ENCODE measurements around the gene PTGR3. TPM values are rescaled to one million over a fixed set of nuclear protein-coding genes. Genes with fewer than 3 reads are reported as not detected.

Gene PTGR3
- total RNA-seq, 1 experiment from 2014 or later, result 1.6 TPM

DNA sequence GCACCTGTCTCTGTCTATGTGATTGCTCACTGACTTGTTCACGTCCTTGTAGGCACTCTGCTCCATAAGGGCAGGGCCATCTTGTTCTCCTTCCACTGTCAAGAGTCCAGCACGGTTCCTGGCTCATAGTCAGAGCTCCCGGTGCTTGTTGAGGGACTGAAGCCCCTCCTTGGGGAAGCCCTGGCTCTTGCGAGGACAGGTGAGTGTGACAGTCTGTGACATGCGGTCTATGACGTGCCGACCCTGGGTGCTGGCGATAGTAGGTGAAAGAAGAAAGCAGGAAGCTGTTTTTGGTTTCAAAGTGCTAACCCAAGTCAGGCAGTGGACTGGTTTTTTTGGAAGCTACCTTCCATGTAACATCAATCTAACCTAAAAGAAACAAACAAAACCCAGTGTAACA is 20.5 kb upstream of the PTGR3 start:
- Histone ChIP-seq H2AFZ (ENCODE audit: low read length) (no peak overlapping the region), H3K9me3 (ENCODE audit: control insufficient read depth, low read depth, low read length) (no peaks in the 10 kb centered on the region), H4K5ac (ENCODE audit: insufficient read length, low read depth, low read length) (no peak overlapping the region), H3K27ac (ENCODE audit: insufficient read length, low read depth, low read length) (no peak overlapping the region), H3K27me3 (ENCODE audit: insufficient read depth, low read length) (no peaks in the 10 kb centered on the region), H3K4me1 (ENCODE audit: insufficient read depth, low read length) (no peaks in the 10 kb centered on the region), H3K79me2 (ENCODE audit: insufficient read depth, low read length) (no peaks in the 10 kb centered on the region), H2BK15ac (ENCODE audit: low read depth, low read length) (no peak overlapping the region), H3K4me2 (ENCODE audit: insufficient read depth, insufficient read length, low read length) (no peak overlapping the region), H4K20me1 (ENCODE audit: control insufficient read depth, insufficient read depth, insufficient read length) (no peaks in the 10 kb centered on the region), H2BK12ac (ENCODE audit: insufficient read length, low read depth, low read length) (no peak overlapping the region), H4K91ac (ENCODE audit: insufficient read length, low read depth, low read length) (no peak overlapping the region), H2BK5ac (ENCODE audit: insufficient read length, low read length) (no peak overlapping the region), H3K14ac (ENCODE audit: insufficient read depth, low read length) (no peak overlapping the region; the same call in 1 of the 2 replicates), H3K23ac (ENCODE audit: insufficient read length, low read depth, low read length) (no peak overlapping the region), H3K56ac (ENCODE audit: insufficient read length, low read depth, low read length) (no peak overlapping the region), H2AK5ac (ENCODE audit: insufficient read length, low read length) (no peak overlapping the region), H3K18ac (ENCODE audit: insufficient read length, low read depth, low read length) (no peak overlapping the region), H3K23me2 (ENCODE audit: insufficient read length, low read depth, low read length, poor library complexity, severe bottlenecking) (no peaks in the 10 kb centered on the region), H3T11ph (ENCODE audit: low read length) (no peak overlapping the region), H3K9ac (ENCODE audit: extremely low read depth, insufficient read length, low read length) (no peak overlapping the region), H4K8ac (replicated peaks; ENCODE audit: insufficient read length, low read depth, low read length) (no peak overlapping the region), H3K79me1 (ENCODE audit: insufficient read depth, low read depth, low read length, poor library complexity, severe bottlenecking) (no peaks in the 10 kb centered on the region), H2BK20ac (ENCODE audit: low read depth, low read length, poor library complexity, severe bottlenecking) (no peak overlapping the region), H2BK120ac (ENCODE audit: low read depth, low read length, poor library complexity, severe bottlenecking) (no peak overlapping the region), H3K4ac (ENCODE audit: low read depth, low read length) (no peak overlapping the region)
- TF ChIP-seq, protein P1, sequence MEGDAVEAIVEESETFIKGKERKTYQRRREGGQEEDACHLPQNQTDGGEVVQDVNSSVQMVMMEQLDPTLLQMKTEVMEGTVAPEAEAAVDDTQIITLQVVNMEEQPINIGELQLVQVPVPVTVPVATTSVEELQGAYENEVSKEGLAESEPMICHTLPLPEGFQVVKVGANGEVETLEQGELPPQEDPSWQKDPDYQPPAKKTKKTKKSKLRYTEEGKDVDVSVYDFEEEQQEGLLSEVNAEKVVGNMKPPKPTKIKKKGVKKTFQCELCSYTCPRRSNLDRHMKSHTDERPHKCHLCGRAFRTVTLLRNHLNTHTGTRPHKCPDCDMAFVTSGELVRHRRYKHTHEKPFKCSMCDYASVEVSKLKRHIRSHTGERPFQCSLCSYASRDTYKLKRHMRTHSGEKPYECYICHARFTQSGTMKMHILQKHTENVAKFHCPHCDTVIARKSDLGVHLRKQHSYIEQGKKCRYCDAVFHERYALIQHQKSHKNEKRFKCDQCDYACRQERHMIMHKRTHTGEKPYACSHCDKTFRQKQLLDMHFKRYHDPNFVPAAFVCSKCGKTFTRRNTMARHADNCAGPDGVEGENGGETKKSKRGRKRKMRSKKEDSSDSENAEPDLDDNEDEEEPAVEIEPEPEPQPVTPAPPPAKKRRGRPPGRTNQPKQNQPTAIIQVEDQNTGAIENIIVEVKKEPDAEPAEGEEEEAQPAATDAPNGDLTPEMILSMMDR (conservative IDR thresholded peaks at IDR 0.05), result no peak
- no peaks in the 10 kb centered on the region for H3K36me3 Mint-ChIP-seq (ENCODE audit: insufficient read depth in 1 of 3, low read depth in 3 of 3)
- H3K27ac Mint-ChIP-seq, result no peak overlapping the region
- DNase-seq, result no peak
- no peaks in the 10 kb centered on the region; the same call in 1 of the 2 replicates for H3K27me3 Mint-ChIP-seq (ENCODE audit: low read depth)
- H3K4me1 Mint-ChIP-seq, result no peaks in the 10 kb centered on the region
- H3K4me3 Mint-ChIP-seq, result no peak overlapping the region
- no CpG with 5 or more reads among the region's 8 CpGs for WGBS (ENCODE audit: extremely low coverage, insufficient read length, low lambda C conversion rate)
- no peaks in the 10 kb centered on the region for H3K9me3 Mint-ChIP-seq
